Activated naive CD4-positive, alpha-beta T cell treated with anti-CD3 and anti-CD28 coated beads, Interleukin-2, amount 50 U/mL, for 24 hours (primary cell): Measurements from ENCODE around the gene NPFFR1.

Source experiments
- H3K27ac Mint-ChIP-seq: one replicate; pipeline ENCODE4 v1.8.0; 2021; ENCODE audit warnings: mild to moderate bottlenecking, mixed read lengths
- H3K27me3 Mint-ChIP-seq: one replicate; pipeline ENCODE4 v1.8.0; 2021; ENCODE audit warnings: mixed read lengths
- H3K36me3 Mint-ChIP-seq: one replicate; pipeline ENCODE4 v1.8.0; 2021; ENCODE audit warnings: mixed read lengths
- H3K4me1 Mint-ChIP-seq: one replicate; pipeline ENCODE4 v1.8.0; 2021; ENCODE audit warnings: mixed read lengths
- H3K4me3 Mint-ChIP-seq: one replicate; pipeline ENCODE4 v1.8.0; 2021; ENCODE audit warnings: mild to moderate bottlenecking, mixed read lengths
- H3K9me3 Mint-ChIP-seq: one replicate; pipeline ENCODE4 v1.8.0; 2021; ENCODE audit warnings: mixed read lengths

The NPFFR1 gene, protein sequence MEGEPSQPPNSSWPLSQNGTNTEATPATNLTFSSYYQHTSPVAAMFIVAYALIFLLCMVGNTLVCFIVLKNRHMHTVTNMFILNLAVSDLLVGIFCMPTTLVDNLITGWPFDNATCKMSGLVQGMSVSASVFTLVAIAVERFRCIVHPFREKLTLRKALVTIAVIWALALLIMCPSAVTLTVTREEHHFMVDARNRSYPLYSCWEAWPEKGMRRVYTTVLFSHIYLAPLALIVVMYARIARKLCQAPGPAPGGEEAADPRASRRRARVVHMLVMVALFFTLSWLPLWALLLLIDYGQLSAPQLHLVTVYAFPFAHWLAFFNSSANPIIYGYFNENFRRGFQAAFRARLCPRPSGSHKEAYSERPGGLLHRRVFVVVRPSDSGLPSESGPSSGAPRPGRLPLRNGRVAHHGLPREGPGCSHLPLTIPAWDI

DNA sequence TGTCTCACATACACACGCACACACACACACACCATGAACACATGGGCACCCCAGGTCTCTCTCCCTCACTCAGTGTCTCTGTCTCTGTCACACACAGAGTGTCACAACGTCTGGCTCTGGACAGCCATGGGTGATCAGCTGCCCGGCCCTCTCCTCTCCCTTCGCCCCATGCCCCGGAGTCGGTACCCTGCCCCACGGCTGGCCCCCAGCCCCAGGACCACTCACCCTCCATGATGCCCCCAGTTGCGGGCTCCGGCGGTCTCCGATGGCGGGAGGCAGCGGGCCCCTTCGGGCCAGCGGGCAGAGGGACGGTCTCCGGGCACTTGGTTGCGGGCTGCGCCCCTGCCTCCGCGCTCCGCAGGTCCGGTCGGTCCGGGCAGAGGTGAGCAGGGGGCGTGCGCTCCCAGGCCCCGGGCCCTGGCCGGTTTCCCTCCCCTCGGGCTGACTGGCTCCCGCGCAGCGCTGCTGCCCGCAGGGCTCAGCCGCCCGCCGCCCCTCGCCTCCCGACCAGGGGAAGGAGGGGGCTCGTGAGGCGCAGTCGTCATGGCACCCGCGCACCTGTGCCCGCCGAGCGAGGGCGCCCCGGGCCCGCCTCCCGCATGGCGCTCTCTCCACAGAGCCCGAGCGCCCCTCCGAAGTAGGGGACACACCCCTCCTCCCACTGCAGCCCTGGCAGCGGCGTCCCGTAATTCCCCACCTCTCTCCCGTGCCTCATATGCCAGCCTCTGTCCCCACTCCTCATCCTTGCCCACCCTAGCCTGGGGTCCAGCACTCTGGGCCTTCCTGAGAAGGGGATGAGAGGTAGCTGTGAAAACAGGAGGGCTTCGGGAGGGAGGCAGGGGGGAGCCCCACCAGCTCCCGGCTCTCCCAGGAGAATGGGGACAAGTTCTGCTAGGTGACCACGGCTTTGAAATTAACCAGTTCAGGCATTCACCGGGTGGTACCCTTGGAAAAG lies at the start of gene NPFFR1:
Gene NPFFR1 (minus strand): TSS at position 560 of the 955 bp plus-strand sequence. CDS start 328 bp downstream, at position 232.
- Mint-ChIP-seq H3K36me3 (peaks cover 2% of the 10 kb centered on the region), H3K27ac (peak within 1 kb of the TSS; percentile 15), H3K4me1 (no peaks in the 10 kb centered on the region), H3K9me3 (no peaks in the 10 kb centered on the region), H3K27me3 (peaks cover 37% of the 10 kb centered on the region), H3K4me3 (no peak within 1 kb of the TSS)

DNA sequence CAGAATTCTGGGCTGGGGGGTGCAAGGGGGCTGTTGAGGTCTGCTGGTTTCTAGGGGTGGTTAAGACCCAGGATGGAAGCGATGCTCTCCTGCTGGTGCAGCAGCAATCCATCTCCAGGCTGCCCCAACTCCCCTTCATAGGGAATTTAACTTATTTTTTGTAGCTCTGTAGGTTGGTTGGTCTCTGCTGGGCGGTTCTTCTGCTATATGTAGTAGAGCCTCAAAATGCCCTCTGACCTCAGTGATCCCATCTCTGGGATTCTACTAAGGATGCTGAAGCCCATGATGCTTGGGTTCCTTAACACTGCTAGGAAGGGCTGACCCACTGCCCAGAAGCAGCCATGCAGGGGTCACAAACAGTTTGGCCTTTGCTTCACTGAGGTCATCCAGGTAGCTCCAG lies 49.5 kb upstream of the NPFFR1 start:
- no peaks in the 10 kb centered on the region for H3K9me3 Mint-ChIP-seq
- peaks cover 19% of the 10 kb centered on the region for H3K36me3 Mint-ChIP-seq
- H3K4me1 Mint-ChIP-seq = peaks cover 14% of the 10 kb centered on the region
- no peaks in the 10 kb centered on the region for H3K27me3 Mint-ChIP-seq
- no peak overlapping the region for H3K4me3 Mint-ChIP-seq
- no peak overlapping the region for H3K27ac Mint-ChIP-seq

DNA sequence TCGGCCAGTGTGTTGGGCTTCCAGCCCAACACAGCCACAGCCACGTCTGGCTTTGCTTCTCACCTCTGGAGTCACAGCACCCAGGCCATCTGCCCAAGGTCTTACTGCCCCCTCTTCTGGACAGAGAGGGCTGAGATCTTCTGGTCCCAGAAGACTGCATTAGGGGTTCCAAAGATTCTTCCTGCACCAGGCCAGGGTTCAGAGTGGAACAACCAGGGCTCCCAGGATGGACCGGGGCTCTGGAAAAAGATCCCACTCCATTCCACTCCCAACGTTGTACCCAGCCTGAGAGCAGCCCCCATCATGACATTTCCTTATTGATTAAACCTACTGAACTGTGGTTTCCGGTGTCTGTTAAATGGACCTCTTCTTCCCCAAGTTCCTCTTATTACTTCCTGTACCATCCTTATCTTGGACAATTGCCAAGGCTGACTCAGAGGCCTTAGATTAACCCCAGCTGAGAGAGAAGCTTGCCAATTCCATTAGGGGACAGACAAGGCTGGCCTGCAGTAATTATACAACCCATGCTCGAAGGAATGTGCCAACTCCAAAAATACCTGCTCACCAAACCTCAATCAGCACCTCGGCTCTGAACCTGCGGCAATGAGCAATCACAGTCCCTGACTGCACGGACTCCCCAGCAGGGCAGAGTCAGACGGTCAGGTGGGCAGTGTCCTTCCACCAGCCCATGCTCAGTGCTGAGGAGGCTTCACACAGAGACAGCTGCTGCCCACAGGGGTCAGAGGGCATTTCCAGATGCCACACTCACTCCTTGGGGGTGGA lies 47.9 kb upstream of the NPFFR1 start:
- Mint-ChIP-seq H3K36me3 (peaks cover 14% of the 10 kb centered on the region), H3K27ac (no peak overlapping the region), H3K4me1 (peaks cover 14% of the 10 kb centered on the region), H3K9me3 (no peaks in the 10 kb centered on the region), H3K4me3 (no peak overlapping the region), H3K27me3 (no peaks in the 10 kb centered on the region)

DNA sequence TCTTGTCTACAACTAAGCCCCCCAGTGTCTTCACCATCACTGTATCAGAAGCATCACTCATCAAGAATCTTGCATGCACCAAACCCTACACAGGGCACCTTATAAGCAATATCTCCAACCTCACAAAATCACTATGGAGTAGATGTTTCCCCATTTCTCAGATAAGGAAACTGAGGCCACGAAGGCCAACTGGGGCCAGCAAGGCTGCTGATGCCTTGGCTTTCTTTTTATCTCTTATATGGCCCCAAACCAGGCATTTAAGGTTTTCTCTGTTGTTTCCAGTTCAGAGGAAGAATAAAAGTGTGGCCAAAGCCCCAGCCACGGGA lies 47.3 kb upstream of the NPFFR1 start:
- H3K27ac Mint-ChIP-seq = no peak overlapping the region

DNA sequence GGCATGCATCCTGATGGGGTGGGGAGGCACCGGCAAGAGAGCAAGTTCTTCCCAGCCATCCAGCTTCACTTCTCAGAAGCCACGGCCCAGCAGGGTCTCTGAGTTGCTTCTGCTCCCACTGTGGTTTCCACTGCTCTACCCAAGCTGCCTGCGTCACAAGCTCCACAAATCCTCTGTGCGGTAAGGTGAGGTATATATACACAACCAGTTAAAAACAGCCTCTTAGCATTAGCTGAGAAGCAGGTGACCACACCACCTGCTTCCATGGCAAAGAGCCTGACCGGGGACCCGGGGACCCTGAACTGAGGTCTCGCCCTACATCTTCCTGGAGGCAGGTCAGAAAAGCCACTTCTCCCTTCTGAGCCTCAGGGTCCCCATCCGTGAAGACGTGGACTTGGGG lies 46.9 kb upstream of the NPFFR1 start:
- Mint-ChIP-seq H3K9me3 (no peaks in the 10 kb centered on the region), H3K27me3 (no peaks in the 10 kb centered on the region), H3K27ac (no peak overlapping the region)

More for the DNA sequence above, 47.3 kb upstream of the NPFFR1 start:
- H3K36me3 Mint-ChIP-seq = peaks cover 8% of the 10 kb centered on the region
- no peak overlapping the region for H3K4me3 Mint-ChIP-seq
- peaks cover 14% of the 10 kb centered on the region for H3K4me1 Mint-ChIP-seq
- no peaks in the 10 kb centered on the region for H3K9me3 Mint-ChIP-seq
- no peaks in the 10 kb centered on the region for H3K27me3 Mint-ChIP-seq

DNA sequence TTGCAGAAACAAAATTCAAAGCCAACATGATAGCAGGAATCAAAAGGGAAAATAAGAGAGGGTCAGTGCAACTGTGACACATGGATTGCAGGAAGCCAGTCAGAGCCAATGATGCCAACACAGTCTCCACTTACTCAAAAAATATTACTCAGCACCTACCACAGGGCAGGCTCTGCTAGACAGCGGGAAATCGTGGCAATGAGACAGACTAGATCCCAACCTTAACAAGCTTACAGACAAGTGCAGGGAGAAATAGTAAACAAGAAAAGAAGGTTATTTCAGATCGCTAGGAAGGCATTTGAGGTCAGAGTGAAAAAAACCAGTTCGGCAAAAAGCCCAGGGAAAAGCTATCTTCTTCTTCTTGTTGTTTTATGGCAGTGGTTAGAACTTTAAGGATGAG lies 45.2 kb upstream of the NPFFR1 start:
- Mint-ChIP-seq H3K4me1 (peaks cover 18% of the 10 kb centered on the region), H3K4me3 (no peak overlapping the region), H3K27ac (no peak overlapping the region), H3K9me3 (no peaks in the 10 kb centered on the region), H3K36me3 (peaks cover 2% of the 10 kb centered on the region), H3K27me3 (no peaks in the 10 kb centered on the region)

More for the DNA sequence above, 46.9 kb upstream of the NPFFR1 start:
- Mint-ChIP-seq H3K4me3 (no peak overlapping the region), H3K36me3 (peaks cover 5% of the 10 kb centered on the region), H3K4me1 (peaks cover 17% of the 10 kb centered on the region)

DNA sequence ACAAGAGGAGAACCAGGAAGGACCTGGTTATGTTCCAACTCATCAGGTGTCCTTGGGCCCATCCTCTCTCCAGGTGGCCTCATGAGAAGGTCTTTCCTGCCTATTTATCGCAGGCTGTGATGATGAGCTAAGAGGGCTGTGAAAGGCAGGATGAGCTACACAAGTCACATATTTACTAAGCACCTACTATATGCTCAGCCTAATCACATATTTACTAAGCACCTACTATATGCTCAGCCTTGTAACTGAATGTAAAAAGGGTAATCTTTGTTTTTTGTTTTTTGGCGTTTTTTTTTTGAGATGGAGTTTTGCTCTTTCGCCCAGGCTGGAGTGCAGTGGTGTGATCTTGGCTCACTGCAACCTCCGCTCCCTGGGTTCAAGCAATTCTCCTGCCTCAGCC lies 44.2 kb upstream of the NPFFR1 start:
- H3K9me3 Mint-ChIP-seq = no peaks in the 10 kb centered on the region
- peaks cover 26% of the 10 kb centered on the region for H3K4me1 Mint-ChIP-seq
- H3K4me3 Mint-ChIP-seq = no peak overlapping the region
- no peak overlapping the region for H3K27ac Mint-ChIP-seq
- H3K27me3 Mint-ChIP-seq = no peaks in the 10 kb centered on the region
- H3K36me3 Mint-ChIP-seq = peaks cover 2% of the 10 kb centered on the region

DNA sequence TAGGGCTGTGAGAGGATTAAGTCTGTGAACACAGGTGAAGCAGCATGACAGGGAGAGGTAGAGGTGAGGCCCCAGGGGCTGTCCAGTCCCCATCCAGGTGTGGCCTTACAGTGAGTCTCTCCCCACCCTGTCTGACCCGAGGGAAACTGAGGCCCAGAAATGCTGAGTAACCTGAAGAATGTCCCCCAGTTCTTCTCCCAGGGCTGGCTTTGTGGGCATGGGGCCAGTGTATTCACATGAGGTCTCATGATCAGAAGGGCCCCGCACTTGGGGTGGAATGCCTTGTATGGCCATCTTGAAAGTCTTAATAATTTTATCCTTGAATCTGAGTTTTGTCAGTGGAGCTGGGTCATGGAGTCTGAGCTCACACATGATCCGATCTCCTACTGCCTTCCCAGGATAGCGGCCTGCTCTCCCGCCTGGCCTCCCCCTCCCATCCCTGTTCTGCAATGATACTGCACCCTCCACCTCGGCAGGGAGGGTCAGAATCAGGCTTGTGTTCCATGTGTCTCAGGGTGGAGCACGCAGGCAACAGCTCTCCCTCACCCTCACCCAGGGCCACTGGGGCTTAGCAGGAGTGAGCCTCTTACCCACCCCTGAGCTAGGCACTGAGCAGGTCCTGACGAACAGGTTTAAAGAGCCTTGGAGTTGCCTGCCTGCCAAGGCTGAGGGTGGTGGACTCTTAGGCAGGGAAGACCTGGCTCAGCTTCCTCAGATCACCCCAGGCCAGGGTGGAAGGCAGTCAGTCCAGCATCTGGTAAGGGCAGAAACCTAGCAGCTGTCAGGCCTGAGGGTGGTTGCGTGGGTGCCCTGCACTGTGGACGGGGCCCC lies 41.4 kb upstream of the NPFFR1 start:
- Mint-ChIP-seq H3K4me1 (peaks cover 16% of the 10 kb centered on the region), H3K27ac (no peak overlapping the region), H3K4me3 (no peak overlapping the region), H3K27me3 (no peaks in the 10 kb centered on the region), H3K36me3 (no peaks in the 10 kb centered on the region), H3K9me3 (no peaks in the 10 kb centered on the region)

DNA sequence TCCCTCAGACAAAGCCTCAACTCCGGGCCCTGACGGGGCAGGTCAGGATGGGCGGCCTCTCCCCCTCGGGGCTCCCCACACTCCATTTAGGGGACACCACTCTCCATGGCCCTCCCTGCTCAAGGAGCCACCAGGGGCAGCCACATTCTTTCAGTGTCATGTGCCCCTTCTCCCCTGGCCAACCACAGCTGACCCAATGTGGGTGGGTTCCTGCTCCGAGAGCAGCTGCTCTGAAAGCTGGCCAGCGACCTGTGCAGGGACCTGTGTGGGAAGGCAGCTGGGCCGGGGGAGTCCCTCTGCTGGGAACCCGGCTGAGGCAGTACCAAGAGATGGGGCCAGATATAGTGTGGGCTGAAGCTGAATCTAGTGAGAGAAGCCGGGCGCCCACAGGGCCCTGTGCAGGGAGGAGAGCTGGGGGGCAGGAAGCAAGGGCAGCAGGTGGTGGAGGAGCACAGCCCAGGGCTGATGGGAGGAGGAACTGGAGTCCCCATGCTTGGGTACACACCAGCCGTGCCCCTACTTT lies 40.6 kb upstream of the NPFFR1 start:
- H3K36me3 Mint-ChIP-seq = no peaks in the 10 kb centered on the region
- H3K4me1 Mint-ChIP-seq = peaks cover 16% of the 10 kb centered on the region
- no peak overlapping the region for H3K27ac Mint-ChIP-seq
- no peaks in the 10 kb centered on the region for H3K27me3 Mint-ChIP-seq
- H3K9me3 Mint-ChIP-seq = no peaks in the 10 kb centered on the region
- H3K4me3 Mint-ChIP-seq = no peak overlapping the region

DNA sequence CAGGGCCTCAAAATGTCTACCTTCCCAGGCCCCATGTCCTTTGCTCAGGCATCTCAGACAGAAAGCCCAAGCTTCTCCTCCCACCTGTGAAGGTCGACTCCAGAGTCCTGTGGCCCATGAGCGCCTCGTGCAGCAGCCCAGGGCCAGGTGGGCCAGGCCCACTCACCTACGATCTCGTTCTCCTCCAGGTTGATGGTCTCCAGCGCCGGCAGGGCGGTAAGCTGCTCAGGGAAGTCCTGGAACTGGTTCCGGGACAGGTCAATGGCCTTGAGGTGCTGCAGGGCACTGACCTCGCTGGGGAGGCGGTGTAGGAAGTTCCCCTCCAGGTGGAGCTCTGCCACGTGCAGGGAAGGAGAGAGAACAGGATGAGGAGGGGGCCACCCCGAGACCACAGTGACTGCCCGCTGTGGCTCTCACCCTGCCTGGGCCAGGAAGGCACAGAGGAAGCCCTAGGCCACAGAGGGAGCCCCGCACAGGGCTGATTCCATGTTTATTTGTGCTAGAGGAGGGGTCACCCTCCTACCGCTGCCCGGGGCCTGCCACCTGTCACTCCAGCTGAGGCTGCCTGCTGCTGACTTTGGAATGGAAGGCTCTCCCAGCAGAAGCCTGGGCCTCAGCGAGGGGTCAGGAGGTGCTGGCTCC lies 40.0 kb upstream of the NPFFR1 start:
- Mint-ChIP-seq H3K9me3 (no peaks in the 10 kb centered on the region), H3K4me1 (peaks cover 16% of the 10 kb centered on the region), H3K27me3 (no peaks in the 10 kb centered on the region), H3K27ac (no peak overlapping the region), H3K4me3 (no peak overlapping the region), H3K36me3 (no peaks in the 10 kb centered on the region)

DNA sequence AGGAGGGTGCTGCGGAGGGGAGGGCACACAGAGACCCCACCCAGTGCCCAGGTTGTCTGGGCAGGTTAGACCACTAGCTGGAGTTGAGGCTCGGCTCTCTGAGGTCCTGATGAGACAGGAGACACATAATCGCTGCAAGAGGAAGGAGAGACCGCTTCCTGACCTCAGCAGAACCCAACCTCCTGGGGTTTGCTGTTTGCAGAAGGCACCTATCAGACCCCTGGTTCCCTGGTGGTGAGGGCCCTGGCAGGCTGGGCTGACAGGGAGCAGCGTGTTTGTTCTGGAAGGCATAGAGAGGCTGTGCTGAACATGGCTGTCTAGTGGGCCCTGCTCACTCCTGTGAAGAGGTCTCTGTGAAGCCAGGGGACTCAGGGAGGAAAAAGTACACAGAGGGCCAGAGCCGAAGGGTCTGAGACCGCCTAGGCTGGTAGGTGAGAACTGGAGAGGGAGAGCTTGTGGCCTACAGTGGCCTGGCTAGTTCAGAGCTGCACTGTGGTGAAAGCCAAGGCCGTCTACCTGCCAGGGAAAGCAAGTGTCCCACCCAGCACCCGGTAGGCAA lies 39.4 kb upstream of the NPFFR1 start:
- Mint-ChIP-seq H3K9me3 (no peaks in the 10 kb centered on the region), H3K27ac (peak overlapping the region; percentile 65), H3K4me3 (no peak overlapping the region), H3K4me1 (peaks cover 16% of the 10 kb centered on the region), H3K27me3 (no peaks in the 10 kb centered on the region), H3K36me3 (no peaks in the 10 kb centered on the region)

DNA sequence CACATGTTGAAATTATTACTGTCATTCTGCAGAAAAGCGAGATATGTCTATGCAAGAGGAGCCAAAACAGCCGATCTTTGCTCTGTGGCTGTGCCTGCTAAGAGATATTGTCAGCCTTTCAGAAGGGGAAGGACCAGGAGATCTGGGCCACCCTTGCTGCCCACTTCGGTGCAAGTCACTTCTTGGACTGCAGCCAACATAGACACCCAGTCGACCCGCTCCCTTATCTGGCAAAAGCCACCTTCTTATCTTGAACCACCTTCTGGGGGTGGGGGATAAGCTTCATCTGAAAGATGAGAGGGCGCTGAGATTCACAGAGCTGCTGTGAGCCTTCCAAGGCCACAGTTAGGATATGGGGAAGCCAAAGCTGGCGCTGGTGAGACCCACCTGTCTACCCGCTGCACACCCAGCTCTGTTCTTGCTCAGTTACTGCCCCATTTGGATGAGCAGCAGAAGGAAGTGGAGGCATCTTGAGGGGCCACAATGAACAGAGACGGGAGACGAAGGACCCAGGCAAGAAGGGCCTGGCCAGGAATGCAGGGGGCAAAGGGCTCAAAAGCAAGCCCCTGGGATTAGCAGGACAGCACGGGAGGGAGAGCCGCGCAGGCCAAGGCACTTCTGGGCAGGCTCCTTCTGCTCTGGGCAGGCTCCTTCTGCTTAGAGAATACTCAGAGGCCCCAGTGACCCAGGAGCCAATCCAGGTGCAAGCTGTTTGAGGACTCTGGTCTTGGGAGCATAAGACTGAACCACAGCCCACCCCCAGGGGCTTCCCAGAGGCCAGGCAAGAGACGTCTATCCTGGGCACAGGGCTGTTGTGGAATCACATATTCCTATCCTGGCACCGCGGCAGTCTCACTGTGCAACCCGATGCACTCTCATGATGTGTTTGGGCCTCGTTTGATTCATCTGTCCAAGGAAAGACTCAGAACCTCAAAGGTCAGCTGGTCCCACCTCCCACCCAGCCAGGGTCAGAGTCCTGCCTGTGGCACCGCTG lies 38.4 kb upstream of the NPFFR1 start:
- Mint-ChIP-seq H3K4me1 (peaks cover 16% of the 10 kb centered on the region), H3K9me3 (no peaks in the 10 kb centered on the region), H3K27ac (no peak overlapping the region), H3K27me3 (no peaks in the 10 kb centered on the region), H3K4me3 (no peak overlapping the region), H3K36me3 (no peaks in the 10 kb centered on the region)

DNA sequence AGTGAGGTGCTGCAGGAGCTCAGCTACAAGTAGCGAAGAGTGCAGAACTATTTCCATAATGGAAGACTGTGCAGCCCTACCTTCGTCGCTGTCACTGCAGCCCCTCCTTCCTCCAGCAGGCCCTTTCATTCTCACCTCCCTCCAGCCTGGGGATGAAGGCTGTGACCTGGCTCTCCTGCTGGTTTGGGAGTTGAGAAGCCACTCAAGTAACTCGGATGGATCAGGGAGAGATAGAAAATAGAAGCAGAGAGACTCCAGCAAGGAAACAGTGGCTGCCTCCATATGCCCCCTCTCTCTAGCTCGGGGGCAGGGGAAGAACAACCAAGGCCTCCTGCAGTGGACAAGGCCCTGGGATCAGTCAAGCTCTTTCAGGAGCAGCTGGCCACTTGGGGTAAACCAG lies 37.4 kb upstream of the NPFFR1 start:
- Mint-ChIP-seq H3K4me1 (peaks cover 16% of the 10 kb centered on the region), H3K27me3 (no peaks in the 10 kb centered on the region), H3K9me3 (no peaks in the 10 kb centered on the region), H3K27ac (no peak overlapping the region), H3K4me3 (no peak overlapping the region), H3K36me3 (no peaks in the 10 kb centered on the region)
